Measurements from ENCODE around the gene NUP62.
A peak's percentile ranks its signal among the peaks of the same experiment; 100 is the strongest.

NUP62 gene

GRCh38 chr19:49873834-49874233 is 55.5 kb downstream of the NUP62 start:
- no peak for ATAC-seq
- TF ChIP-seq ZNF8 (CRISPR knock-in tag; IDR thresholded peaks at IDR 0.05) = no peak
- TF ChIP-seq TCF4 (CRISPR knock-in tag; IDR thresholded peaks at IDR 0.05; ENCODE audit: borderline replicate concordance) = no peak
- TF ChIP-seq, protein P1, sequence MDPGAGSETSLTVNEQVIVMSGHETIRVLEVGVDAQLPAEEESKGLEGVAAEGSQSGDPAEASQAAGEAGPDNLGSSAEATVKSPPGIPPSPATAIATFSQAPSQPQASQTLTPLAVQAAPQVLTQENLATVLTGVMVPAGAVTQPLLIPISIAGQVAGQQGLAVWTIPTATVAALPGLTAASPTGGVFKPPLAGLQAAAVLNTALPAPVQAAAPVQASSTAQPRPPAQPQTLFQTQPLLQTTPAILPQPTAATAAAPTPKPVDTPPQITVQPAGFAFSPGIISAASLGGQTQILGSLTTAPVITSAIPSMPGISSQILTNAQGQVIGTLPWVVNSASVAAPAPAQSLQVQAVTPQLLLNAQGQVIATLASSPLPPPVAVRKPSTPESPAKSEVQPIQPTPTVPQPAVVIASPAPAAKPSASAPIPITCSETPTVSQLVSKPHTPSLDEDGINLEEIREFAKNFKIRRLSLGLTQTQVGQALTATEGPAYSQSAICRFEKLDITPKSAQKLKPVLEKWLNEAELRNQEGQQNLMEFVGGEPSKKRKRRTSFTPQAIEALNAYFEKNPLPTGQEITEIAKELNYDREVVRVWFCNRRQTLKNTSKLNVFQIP (CRISPR knock-in tag; IDR thresholded peaks at IDR 0.05; ENCODE audit: borderline replicate concordance, low read depth) = no peak
- TF ChIP-seq ESRRG (CRISPR knock-in tag; IDR thresholded peaks at IDR 0.05) = no peak
- no peak for TF ChIP-seq ARNTL (CRISPR knock-in tag; IDR thresholded peaks at IDR 0.05; ENCODE audit: borderline replicate concordance, low read depth)
- no peak for TF ChIP-seq ZNF565 (CRISPR knock-in tag; conservative IDR thresholded peaks at IDR 0.05; ENCODE audit: low read depth)
- no peak for TF ChIP-seq ZNF70 (CRISPR knock-in tag; IDR thresholded peaks at IDR 0.05)
- TF ChIP-seq RARB (CRISPR knock-in tag; IDR thresholded peaks at IDR 0.05) = no peak
- TF ChIP-seq ZFP3 (CRISPR knock-in tag; IDR thresholded peaks at IDR 0.05) = no peak
- no peak for TF ChIP-seq TOX (CRISPR knock-in tag; IDR thresholded peaks at IDR 0.05; ENCODE audit: borderline replicate concordance)
- TF ChIP-seq SNAI2 (CRISPR knock-in tag; IDR thresholded peaks at IDR 0.05) = no peak
- TF ChIP-seq CSRNP3 (CRISPR knock-in tag; IDR thresholded peaks at IDR 0.05) = no peak
- TF ChIP-seq CREB5 (CRISPR knock-in tag; IDR thresholded peaks at IDR 0.05; ENCODE audit: low read depth) = no peak
- no peak for TF ChIP-seq CSDC2 (CRISPR knock-in tag; IDR thresholded peaks at IDR 0.05)
- TF ChIP-seq ZFP30 (CRISPR knock-in tag; IDR thresholded peaks at IDR 0.05) = no peak

DNA sequence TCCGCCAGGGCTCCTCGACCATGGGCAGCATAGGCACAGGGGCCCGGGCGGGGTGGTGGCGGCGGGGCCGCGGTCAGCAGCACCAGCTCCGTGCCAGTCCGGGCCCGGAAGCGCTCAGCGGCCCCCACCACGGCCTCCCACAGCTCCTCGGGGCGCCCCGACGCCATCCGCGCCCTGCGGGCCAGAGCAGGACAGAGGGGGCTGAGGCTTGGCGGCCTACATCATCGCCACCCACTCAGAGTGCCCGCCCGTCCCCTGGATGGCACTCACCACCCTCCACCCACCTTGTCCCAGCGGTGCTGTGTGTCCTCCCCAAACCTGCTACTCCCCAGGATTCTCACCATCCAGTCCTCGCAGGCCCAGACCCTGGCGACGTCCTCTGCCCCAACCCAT is 56.2 kb downstream of the NUP62 start:
- no peak for ATAC-seq

DNA sequence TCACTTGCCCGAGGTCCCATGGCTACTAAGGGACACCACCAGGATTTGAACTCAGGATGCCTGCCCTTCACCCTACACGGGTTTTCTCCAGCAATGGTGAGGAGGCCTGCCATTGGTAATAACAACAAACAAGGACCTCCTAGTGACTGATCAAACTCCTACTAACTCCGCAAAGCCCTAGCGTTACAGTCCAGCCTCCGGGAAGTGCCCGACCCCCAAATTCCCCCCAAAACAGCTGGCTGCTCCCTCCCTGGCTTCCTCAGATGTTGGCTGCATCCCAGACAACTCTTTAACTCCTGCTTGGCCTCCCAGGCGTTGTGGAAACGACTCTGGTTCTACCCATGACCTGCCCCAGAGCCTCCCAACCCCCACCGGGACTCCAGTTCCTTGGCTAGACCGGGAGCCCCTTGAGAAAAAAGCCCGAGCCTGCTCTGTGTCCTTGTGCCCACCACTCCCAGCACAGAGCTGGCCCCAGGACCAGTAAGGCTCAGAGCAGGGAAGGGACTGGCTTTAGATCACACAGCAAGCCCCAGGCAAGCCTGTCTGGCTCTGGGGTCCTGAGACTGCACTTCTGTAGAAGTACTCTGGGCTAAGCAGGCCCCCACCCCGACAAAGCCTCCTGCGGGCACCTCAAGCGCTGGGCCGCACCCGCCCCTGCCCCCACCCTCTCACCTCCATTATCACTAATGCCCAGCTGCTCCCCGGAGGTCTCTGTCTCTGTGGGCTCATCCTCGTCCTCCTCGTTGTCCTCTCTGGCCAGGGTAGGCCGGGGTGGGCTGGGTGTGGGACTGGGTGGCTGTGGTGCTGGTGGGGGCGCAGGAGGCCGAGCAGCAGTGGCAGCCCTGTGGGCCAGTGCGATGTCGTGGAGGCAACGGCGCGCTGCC is 56.8 kb downstream of the NUP62 start:
- no peak for ATAC-seq
- no peak for TF ChIP-seq TOX (CRISPR knock-in tag; IDR thresholded peaks at IDR 0.05; ENCODE audit: borderline replicate concordance)
- no peak for TF ChIP-seq CREB5 (CRISPR knock-in tag; IDR thresholded peaks at IDR 0.05; ENCODE audit: low read depth)
- peak; percentile 97 for TF ChIP-seq ZFP3 (CRISPR knock-in tag; IDR thresholded peaks at IDR 0.05)
- no peak for TF ChIP-seq ZC3H10 (CRISPR knock-in tag; IDR thresholded peaks at IDR 0.05)

More for the DNA sequence above, 56.2 kb downstream of the NUP62 start:
- TF ChIP-seq ESRRG (CRISPR knock-in tag; IDR thresholded peaks at IDR 0.05) = no peak
- no peak for TF ChIP-seq TSHZ2 (CRISPR knock-in tag; IDR thresholded peaks at IDR 0.05)
- TF ChIP-seq CSDC2 (CRISPR knock-in tag; IDR thresholded peaks at IDR 0.05) = no peak
- no peak for TF ChIP-seq SNAI2 (CRISPR knock-in tag; IDR thresholded peaks at IDR 0.05)
- TF ChIP-seq OSR1 (CRISPR knock-in tag; IDR thresholded peaks at IDR 0.05) = no peak
